GM18502 (cell line): Measurements from ENCODE around the gene TKT.
A peak's percentile ranks its signal among the peaks of the same experiment; 100 is the strongest.

Experiments used
- ATAC-seq: cut with Tn5 transposase; IDR thresholded peaks from one replicate; pipeline ENCODE4 v1.9.1; 2021; ENCODE audit warnings: mild to moderate bottlenecking; ENCODE audit not compliant: unreplicated experiment, poor library complexity

TKT gene

GRCh38 chr3:53185761-53186465 lies 69.9 kb downstream of the TKT start:
- ATAC-seq = no peak

DNA sequence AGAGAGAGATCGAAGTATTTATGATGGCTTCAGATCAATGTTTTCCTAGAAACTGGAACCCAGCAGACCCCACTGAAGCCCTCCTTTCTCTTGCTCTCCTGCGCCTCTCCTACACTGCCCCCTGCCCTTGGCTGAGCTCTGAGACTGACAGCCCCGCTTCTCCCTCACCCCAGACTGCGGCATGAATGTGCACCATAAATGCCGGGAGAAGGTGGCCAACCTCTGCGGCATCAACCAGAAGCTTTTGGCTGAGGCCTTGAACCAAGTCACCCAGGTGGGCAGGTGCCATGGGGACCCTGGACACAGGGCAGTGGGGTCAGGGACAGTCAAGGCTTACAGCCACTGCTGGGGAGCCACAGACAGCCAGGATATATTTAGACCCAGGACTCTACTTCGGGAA lies 71.1 kb downstream of the TKT start:
- no peak for ATAC-seq

- ATAC-seq = no peak
Measured at GRCh38 chr3:53183514-53183913, 72.3 kb downstream of the TKT start.

DNA sequence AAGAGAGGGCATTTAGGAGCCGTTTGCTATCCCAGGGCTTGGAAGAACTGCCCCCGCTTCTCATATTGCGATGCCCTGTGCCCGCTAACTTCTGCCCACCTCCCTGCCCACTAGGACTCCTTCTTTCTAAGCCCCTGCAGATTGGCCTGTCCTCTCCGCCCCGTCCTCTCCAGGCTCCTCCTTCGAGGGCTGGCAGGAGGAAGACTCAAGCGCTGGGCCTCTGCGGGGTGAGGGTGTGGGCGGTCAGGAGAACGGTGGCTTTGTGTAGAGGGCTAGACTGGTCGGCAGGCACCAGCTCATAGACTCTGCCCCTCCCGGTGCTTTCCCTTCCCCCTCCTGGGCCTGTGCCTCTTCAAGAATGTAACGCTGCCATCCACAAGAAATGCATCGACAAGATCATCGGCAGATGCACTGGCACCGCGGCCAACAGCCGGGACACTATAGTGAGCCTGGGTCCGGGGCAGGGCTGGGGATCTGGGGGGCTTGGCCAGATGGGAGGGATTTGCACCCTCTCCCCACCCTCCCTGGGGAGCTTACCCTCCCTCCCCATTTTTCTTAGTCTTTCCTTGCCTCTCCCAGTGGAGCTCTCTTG lies 73.0 kb downstream of the TKT start:
- ATAC-seq = no peak

- no peak for ATAC-seq
Measured at GRCh38 chr3:53181528-53181927, 74.3 kb downstream of the TKT start.

GRCh38 chr3:53181024-53181371 lies 74.8 kb downstream of the TKT start:
- peak; percentile 18 for ATAC-seq

- ATAC-seq = peak; percentile 93
Measured at GRCh38 chr3:53180305-53181023, 75.4 kb downstream of the TKT start.

- no peak for ATAC-seq
Measured at GRCh38 chr3:53179580-53179979, 76.2 kb downstream of the TKT start.

- ATAC-seq = no peak
Measured at GRCh38 chr3:53178246-53178645, 77.6 kb downstream of the TKT start.

- ATAC-seq = no peak
Measured at GRCh38 chr3:53175613-53176540, 79.9 kb downstream of the TKT start.
